DMS153 (cell line): ENCODE measurements around the gene PSMD4.

Experiments used
- DNase-seq: peaks from one replicate; lab custom pipeline; 2025; lab: John Stamatoyannopoulos, UW

PSMD4 gene

GRCh38 chr1:151309811-151310323 is 55.3 kb downstream of the PSMD4 start:
- no peak for DNase-seq

- no peak for DNase-seq
Measured at GRCh38 chr1:151311011-151311410, 56.5 kb downstream of the PSMD4 start.

- DNase-seq, result no peak
Measured at GRCh38 chr1:151311589-151312331, 57.2 kb downstream of the PSMD4 start.

- no peak for DNase-seq
Measured at GRCh38 chr1:151312411-151312810, 57.9 kb downstream of the PSMD4 start.

- DNase-seq, result no peak
Measured at GRCh38 chr1:151312826-151313225, 58.3 kb downstream of the PSMD4 start.

- DNase-seq, result no peak
Measured at GRCh38 chr1:151313501-151313900, 59.0 kb downstream of the PSMD4 start.

GRCh38 chr1:151314137-151314875 is 59.8 kb downstream of the PSMD4 start:
- no peak for DNase-seq

GRCh38 chr1:151315565-151316235 is 61.2 kb downstream of the PSMD4 start:
- DNase-seq, result no peak
